ENCODE measurements around the gene IGLL5.

The IGLL5 gene

GRCh38 chr22:22918297-22918965 lies 30.8 kb downstream of the IGLL5 start:
- TF ChIP-seq CTCF (IDR thresholded peaks at IDR 0.05): no peak

GRCh38 chr22:22919041-22919440 lies 31.4 kb downstream of the IGLL5 start:
- no peak for TF ChIP-seq CTCF (IDR thresholded peaks at IDR 0.05)

DNA sequence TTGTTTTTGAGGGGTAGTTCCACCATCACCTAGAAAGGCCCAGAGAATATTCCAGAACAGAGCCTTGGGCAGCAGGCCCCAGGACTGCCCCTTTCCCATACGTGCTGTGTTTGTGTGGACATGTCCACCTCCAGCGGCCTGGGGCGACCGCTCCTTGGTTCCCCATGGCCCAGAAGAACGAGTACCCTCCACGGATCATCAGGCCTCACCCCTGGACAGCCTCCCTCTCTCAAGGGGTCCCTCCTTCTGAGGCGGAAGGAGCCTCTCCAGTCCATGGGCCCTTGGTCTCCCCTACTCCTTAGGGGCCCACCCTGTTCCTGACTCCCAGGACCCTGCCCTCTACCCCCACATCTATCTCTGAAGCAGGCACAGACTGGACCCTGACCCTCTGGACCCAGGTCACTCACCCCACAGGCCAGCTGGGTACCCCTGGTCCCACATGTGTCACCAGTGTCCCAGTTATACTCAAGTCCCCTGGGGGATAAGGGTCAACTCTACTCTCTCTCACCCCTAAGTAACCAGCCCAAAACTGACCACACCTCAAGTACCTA lies 32.6 kb downstream of the IGLL5 start:
- TF ChIP-seq CTCF (IDR thresholded peaks at IDR 0.05): no peak

DNA sequence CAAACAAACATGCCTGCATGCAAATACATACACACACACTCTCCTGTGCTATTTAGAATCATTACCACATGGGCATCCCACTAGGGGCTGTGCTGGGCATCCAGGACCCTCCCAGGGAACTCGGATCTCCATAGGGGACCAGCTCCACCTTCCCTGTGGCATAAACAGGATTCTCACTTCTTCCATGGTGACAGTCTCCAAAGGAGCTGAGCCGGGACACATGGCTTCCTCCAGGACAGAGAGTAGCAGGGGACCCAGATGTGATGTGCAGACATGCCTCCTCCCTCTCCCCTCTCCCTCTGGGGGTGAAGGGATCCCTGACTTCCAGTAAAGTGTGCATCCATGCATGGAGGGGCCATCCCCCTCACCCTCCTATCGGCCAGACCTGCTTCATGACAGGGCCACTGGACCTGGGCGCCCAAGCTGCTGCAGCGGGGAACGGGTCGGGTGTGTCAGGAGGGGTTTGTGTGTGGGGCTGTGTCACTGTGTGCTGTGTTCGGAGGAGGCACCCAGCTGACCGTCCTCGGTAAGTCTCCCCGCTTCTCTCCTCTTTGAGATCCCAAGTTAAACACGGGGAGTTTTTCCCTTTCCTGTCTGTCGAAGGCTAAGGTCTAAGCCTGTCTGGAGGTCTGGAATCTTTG lies 33.4 kb downstream of the IGLL5 start:
- TF ChIP-seq CTCF (IDR thresholded peaks at IDR 0.05): no peak

DNA sequence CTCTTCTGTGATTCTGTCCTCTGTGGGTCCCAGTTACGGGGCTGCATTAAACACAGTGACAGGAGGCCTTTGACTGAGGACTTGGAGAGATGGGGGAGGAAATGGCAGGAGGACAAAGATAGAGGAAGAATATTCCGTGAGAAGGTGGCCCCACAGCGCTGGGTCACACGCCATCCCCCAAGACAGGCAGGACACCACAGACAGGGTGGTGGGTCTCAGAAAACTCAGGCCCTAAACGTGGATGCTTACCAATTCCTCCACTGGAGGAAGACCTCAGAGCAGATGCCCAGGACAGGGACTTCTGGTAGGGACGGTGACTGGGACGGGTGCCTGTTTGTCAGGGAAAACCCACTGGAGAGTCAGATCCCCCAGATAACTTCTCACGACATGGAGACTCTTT lies 34.0 kb downstream of the IGLL5 start:
- TF ChIP-seq CTCF (IDR thresholded peaks at IDR 0.05): no peak

DNA sequence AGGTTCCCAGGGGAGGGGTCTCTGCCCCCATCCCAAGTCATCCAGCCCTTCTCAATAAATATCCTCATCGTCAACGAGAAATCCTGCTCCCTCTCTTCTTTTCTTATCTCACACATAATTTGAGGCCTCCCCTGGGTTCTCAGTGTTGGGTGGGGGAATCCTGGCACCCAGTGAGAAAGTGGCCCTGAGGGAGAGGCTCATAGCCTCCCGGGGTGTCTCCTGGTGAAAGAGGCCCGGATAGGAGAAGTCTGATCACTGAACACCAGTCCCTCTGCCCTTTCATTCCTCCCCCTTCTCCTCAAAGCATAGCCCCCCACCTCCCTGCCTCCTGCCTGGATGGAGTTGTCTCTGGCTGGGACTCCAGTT lies 35.3 kb downstream of the IGLL5 start:
- TF ChIP-seq CTCF (IDR thresholded peaks at IDR 0.05): no peak

- TF ChIP-seq CTCF (IDR thresholded peaks at IDR 0.05): no peak
Measured at GRCh38 chr22:22923379-22923778, 35.8 kb downstream of the IGLL5 start.
